Measurements from ENCODE around the gene TARS3.
"Not testable (repeated sequence)": the region's sequence is repeated elsewhere in the genome, so short reads cannot be mapped to it uniquely, and the experiment has no call there.

GRCh38 chr15:101654624-101655337 is 69.5 kb downstream of the TARS3 start:
- not testable (repeated sequence) for TF ChIP-seq CTCF (IDR thresholded peaks at IDR 0.05; ENCODE audit: poor library complexity); EZH2phosphoT487 (IDR thresholded peaks at IDR 0.05; ENCODE audit: low read depth, severe bottlenecking, unreplicated experiment); EZH2 (IDR thresholded peaks at IDR 0.05; ENCODE audit: borderline replicate concordance)

All from hepatocyte (in vitro differentiated cells).